NCI-H128 (cell line): ENCODE measurements around the gene PRR35.

Experiments used
- DNase-seq: peaks from one replicate; lab custom pipeline; 2025; ENCODE audit not compliant: unreplicated experiment; lab: John Stamatoyannopoulos, UW

Gene PRR35

GRCh38 chr16:561957-562938 is 2.1 kb downstream of the PRR35 start:
- no peak for DNase-seq

- DNase-seq = no peak
These were observed 3.0 kb downstream of the PRR35 start for GRCh38 chr16:563072-563644.

- no peak for DNase-seq
These were observed 4.7 kb downstream of the PRR35 start for GRCh38 chr16:564690-565418.

- DNase-seq = no peak
These were observed 5.5 kb downstream of the PRR35 start for GRCh38 chr16:565419-566330.

GRCh38 chr16:566475-567372 is 6.5 kb downstream of the PRR35 start, which contains the start of gene NHLRC4:
NHLRC4 (plus strand) TSS chr16:567005; CDS start chr16:568048, 1,043 bp downstream.
- no peak for DNase-seq

- DNase-seq = no peak
These were observed 7.4 kb downstream of the PRR35 start for GRCh38 chr16:567373-568256.

GRCh38 chr16:568401-569258 is 8.4 kb downstream of the PRR35 start:
- DNase-seq = no peak

GRCh38 chr16:569445-570254 is 9.5 kb downstream of the PRR35 start, which contains the start of gene PIGQ:
PIGQ (plus strand) TSS chr16:569968; CDS start chr16:574075, 4,107 bp downstream.
- DNase-seq = no peak

GRCh38 chr16:572865-573650 is 12.9 kb downstream of the PRR35 start:
- DNase-seq = no peak

GRCh38 chr16:574021-574760 is 14.0 kb downstream of the PRR35 start:
- no peak for DNase-seq

- no peak for DNase-seq
These were observed 15.4 kb downstream of the PRR35 start for GRCh38 chr16:575354-576196.

- no peak for DNase-seq
These were observed 16.1 kb downstream of the PRR35 start for GRCh38 chr16:576197-576822.

- no peak for DNase-seq
These were observed 16.6 kb downstream of the PRR35 start for GRCh38 chr16:576823-577201.

- no peak for DNase-seq
These were observed 17.6 kb downstream of the PRR35 start for GRCh38 chr16:577796-578195.
